Lower leg skin (tissue), 3 donors: ENCODE data around the gene HTR5A.

Experiments used
- POLR2A ChIP-seq, 2 donors: fragments of 450-650 bp; IDR thresholded peaks; one replicate each; pipeline ENCODE4 v1.6.1; 2016 to 2017; ENCODE audit warnings: antibody characterized with exemption in 2 of 2, mild to moderate bottlenecking in 1 of 2, moderate library complexity in 1 of 2
- TF ChIP-seq, protein P1 (sequence below), 3 donors: fragments of 450-650 bp; IDR thresholded peaks; one replicate each; pipeline ENCODE4 v1.5.1; 2016; ENCODE audit warnings: antibody characterized with exemption in 3 of 3, mild to moderate bottlenecking in 3 of 3, moderate library complexity in 2 of 3

DNA sequence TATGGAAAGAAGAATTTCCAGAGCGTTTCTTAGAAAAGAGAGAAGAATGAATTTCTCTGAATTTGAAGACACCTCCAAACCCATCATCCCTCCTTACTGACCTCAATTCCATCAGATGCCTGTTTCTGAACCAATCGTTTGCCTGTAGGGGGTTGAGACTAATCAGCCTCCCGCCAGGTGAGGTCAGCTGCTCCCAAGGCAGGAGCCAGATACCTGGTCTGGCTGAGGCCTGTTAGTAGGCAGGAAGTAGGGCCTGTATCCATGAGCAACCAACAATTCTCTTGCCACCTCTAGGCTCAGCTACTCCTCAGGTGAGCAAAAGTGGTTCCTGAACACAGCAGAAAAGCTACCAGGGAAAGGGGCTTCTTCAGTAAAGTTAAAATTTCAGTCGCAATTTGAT is 50.3 kb downstream of the HTR5A start:
- TF ChIP-seq, protein P1, sequence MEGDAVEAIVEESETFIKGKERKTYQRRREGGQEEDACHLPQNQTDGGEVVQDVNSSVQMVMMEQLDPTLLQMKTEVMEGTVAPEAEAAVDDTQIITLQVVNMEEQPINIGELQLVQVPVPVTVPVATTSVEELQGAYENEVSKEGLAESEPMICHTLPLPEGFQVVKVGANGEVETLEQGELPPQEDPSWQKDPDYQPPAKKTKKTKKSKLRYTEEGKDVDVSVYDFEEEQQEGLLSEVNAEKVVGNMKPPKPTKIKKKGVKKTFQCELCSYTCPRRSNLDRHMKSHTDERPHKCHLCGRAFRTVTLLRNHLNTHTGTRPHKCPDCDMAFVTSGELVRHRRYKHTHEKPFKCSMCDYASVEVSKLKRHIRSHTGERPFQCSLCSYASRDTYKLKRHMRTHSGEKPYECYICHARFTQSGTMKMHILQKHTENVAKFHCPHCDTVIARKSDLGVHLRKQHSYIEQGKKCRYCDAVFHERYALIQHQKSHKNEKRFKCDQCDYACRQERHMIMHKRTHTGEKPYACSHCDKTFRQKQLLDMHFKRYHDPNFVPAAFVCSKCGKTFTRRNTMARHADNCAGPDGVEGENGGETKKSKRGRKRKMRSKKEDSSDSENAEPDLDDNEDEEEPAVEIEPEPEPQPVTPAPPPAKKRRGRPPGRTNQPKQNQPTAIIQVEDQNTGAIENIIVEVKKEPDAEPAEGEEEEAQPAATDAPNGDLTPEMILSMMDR (IDR thresholded peaks at IDR 0.05): no peak
- no peak for TF ChIP-seq POLR2A (IDR thresholded peaks at IDR 0.05)
